Measurements from ENCODE around the gene BCCIP. TPM values are rescaled to one million over a fixed set of nuclear protein-coding genes. Genes with fewer than 3 reads are reported as not detected.

The BCCIP gene
- total and polyA plus RNA-seq, 2 of the 8 experiments (the other 6 are each of a cell fraction or from before 2014, with no cell fraction given): 33.9 to 120 TPM

DNA sequence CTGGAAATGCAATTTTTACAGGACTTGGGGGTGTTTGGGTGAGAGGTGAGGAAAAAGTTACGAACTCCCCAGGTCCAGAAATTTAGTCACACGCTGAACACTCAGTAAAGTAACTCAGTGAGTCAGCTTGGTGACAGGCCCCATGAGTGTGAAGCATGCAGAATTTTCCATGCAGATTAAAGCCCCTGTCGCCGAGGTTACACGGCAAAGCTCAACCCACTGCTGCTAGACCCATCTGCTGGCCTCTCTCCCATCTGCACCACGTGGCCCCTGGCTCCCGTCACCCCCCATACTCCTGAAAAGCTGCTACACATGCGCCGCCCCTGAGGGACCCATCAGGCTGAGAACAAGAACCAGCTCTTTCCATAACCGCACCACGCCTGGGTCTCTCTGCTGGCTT is 40.7 kb upstream of the BCCIP start:
- Histone ChIP-seq H3K4ac (replicated peaks; ENCODE audit: insufficient read length, low read depth, low read length) (no peak overlapping the region), H3K9me3 (ENCODE audit: insufficient read depth in 2 of 2, low read depth in 1 of 2, low read length in 1 of 2) (no peaks in the 10 kb centered on the region), H3K79me2 (ENCODE audit: control insufficient read depth in 1 of 2, insufficient read depth in 2 of 2, low read length in 2 of 2) (no peaks in the 10 kb centered on the region), H2BK5ac (ENCODE audit: low read depth, low read length) (no peak overlapping the region), H2AK5ac (ENCODE audit: low read depth, low read length) (no peak overlapping the region), H2BK15ac (ENCODE audit: low read length) (no peak overlapping the region), H2AFZ (ENCODE audit: low read length) (no peak overlapping the region), H3K4me1 (replicated peaks in 1 of 4; ENCODE audit: control insufficient read depth in 3 of 4, insufficient read depth in 4 of 4, low read length in 3 of 4) (no peaks in the 10 kb centered on the region), H3K9ac (replicated peaks in 1 of 4; ENCODE audit: extremely low read depth in 1 of 4, low read depth in 3 of 4, low read length in 3 of 4) (no peak overlapping the region), H3K23me2 (ENCODE audit: low read depth, low read length) (no peaks in the 10 kb centered on the region), H3K36me3 (ENCODE audit: control insufficient read depth in 2 of 4, insufficient read depth in 4 of 4, low read length in 3 of 4) (no peaks in the 10 kb centered on the region), H3K79me1 (ENCODE audit: low read depth, low read length) (no peaks in the 10 kb centered on the region), H4K5ac (ENCODE audit: insufficient read length, low read depth, low read length) (no peak overlapping the region), H4K20me1 (replicated peaks in 1 of 2; ENCODE audit: control insufficient read depth in 1 of 2, insufficient read depth in 2 of 2, low read length in 2 of 2) (no peaks in the 10 kb centered on the region), H4K8ac (ENCODE audit: extremely low read depth, insufficient read depth, low read length) (no peak overlapping the region), H3K18ac (ENCODE audit: extremely low read depth, low read length) (no peak overlapping the region), H3K14ac (ENCODE audit: insufficient read length) (no peak overlapping the region), H3K27ac (ENCODE audit: low read depth, low read length) (no peak overlapping the region), H2BK12ac (ENCODE audit: low read depth, low read length) (no peak overlapping the region), H2BK120ac (replicated peaks; ENCODE audit: low read depth, low read length) (no peak overlapping the region), H4K91ac (replicated peaks; ENCODE audit: insufficient read length, low read length) (no peak overlapping the region), H3K4me2 (ENCODE audit: insufficient read depth in 1 of 2, low read depth in 2 of 2, low read length in 2 of 2) (no peak overlapping the region), H3K4me3 (ENCODE audit: extremely low read depth in 1 of 4, insufficient read depth in 2 of 4, low read depth in 3 of 4, low read length in 4 of 4) (no peak overlapping the region), H3K56ac (replicated peaks; ENCODE audit: insufficient read length, low read depth, low read length) (no peak overlapping the region), H3K27me3 (replicated peaks in 1 of 4; ENCODE audit: control insufficient read depth in 3 of 4, extremely low read depth in 1 of 4, insufficient read depth in 3 of 4, low read length in 3 of 4) (no peaks in the 10 kb centered on the region), H2BK20ac (ENCODE audit: low read length) (no peak overlapping the region), H3K23ac (ENCODE audit: insufficient read length) (no peak overlapping the region)
- 94% methylated on average over 11 of the region's 11 CpGs; no CpG with 5 or more reads in 1 of the 2 experiments for WGBS, 2 experiments (ENCODE audit: extremely low coverage in 1 of 2, insufficient coverage in 1 of 2, insufficient read length in 1 of 2, insufficient replicate concordance in 2 of 2, low coverage in 1 of 2, low lambda C conversion rate in 2 of 2, missing lambda C conversion rate in 1 of 2)
- DNase-seq (ENCODE audit: low read depth in 1 of 2, low spot score in 2 of 2) (no peak), FAIRE-seq (no peak)
- ChIA-PET CTCF (ENCODE audit: partially characterized antibody) (interaction anchor here (0.6 to 1.4 kb wide), 4 partner anchors 11 to 717 kb away, joined by 3 to 4 read pairs (median 4); no protein-coding TSS in a partner anchor), POLR2A (ENCODE audit: partially characterized antibody) (interaction anchor here (1.0 to 1.6 kb wide), 3 partner anchors 9 to 46 kb away, joined by 3 to 5 read pairs (median 4); no protein-coding TSS in a partner anchor)
- TF ChIP-seq KDM4A (IDR thresholded peaks at IDR 0.05; ENCODE audit: low read depth, low read length, severe bottlenecking) (no peak), GABPA (IDR thresholded peaks at IDR 0.05; ENCODE audit: borderline replicate concordance, insufficient read depth, low read length) (no peak), TBP (IDR thresholded peaks at IDR 0.05; ENCODE audit: low read depth, low read length) (no peak), ASH2L (IDR thresholded peaks at IDR 0.05; ENCODE audit: low read length) (no peak), EGR1 (IDR thresholded peaks at IDR 0.05; ENCODE audit: borderline replicate concordance, low read depth, low read length) (no peak), SUZ12 (IDR thresholded peaks at IDR 0.05; ENCODE audit: low read length) (no peak), BACH1 (IDR thresholded peaks at IDR 0.05; ENCODE audit: low read length) (no peak), KDM5A (IDR thresholded peaks at IDR 0.05; ENCODE audit: low read length) (no peak)
- TF ChIP-seq, protein P1, sequence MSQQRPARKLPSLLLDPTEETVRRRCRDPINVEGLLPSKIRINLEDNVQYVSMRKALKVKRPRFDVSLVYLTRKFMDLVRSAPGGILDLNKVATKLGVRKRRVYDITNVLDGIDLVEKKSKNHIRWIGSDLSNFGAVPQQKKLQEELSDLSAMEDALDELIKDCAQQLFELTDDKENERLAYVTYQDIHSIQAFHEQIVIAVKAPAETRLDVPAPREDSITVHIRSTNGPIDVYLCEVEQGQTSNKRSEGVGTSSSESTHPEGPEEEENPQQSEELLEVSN (IDR thresholded peaks at IDR 0.05): no peak
- TF ChIP-seq, protein P2, sequence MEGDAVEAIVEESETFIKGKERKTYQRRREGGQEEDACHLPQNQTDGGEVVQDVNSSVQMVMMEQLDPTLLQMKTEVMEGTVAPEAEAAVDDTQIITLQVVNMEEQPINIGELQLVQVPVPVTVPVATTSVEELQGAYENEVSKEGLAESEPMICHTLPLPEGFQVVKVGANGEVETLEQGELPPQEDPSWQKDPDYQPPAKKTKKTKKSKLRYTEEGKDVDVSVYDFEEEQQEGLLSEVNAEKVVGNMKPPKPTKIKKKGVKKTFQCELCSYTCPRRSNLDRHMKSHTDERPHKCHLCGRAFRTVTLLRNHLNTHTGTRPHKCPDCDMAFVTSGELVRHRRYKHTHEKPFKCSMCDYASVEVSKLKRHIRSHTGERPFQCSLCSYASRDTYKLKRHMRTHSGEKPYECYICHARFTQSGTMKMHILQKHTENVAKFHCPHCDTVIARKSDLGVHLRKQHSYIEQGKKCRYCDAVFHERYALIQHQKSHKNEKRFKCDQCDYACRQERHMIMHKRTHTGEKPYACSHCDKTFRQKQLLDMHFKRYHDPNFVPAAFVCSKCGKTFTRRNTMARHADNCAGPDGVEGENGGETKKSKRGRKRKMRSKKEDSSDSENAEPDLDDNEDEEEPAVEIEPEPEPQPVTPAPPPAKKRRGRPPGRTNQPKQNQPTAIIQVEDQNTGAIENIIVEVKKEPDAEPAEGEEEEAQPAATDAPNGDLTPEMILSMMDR (IDR thresholded peaks at IDR 0.05; ENCODE audit: control extremely low read depth in 1 of 3, insufficient read depth in 1 of 3, low read depth in 1 of 3, low read length in 3 of 3): no peak
- TF ChIP-seq, protein P3, sequence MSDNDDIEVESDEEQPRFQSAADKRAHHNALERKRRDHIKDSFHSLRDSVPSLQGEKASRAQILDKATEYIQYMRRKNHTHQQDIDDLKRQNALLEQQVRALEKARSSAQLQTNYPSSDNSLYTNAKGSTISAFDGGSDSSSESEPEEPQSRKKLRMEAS (IDR thresholded peaks at IDR 0.05): no peak

Data from H1 (cell line).